Bone marrow (tissue), 2 donors: ENCODE measurements around the gene SNX2.
"Not testable (repeated sequence)": the region's sequence is repeated elsewhere in the genome, so short reads cannot be mapped to it uniquely, and the experiment has no call there.

ENCODE experiments used
- DNase-seq, 2 donors: peaks; one replicate each; lab custom pipeline; 2025; lab: John Stamatoyannopoulos, UW

Gene SNX2

DNA sequence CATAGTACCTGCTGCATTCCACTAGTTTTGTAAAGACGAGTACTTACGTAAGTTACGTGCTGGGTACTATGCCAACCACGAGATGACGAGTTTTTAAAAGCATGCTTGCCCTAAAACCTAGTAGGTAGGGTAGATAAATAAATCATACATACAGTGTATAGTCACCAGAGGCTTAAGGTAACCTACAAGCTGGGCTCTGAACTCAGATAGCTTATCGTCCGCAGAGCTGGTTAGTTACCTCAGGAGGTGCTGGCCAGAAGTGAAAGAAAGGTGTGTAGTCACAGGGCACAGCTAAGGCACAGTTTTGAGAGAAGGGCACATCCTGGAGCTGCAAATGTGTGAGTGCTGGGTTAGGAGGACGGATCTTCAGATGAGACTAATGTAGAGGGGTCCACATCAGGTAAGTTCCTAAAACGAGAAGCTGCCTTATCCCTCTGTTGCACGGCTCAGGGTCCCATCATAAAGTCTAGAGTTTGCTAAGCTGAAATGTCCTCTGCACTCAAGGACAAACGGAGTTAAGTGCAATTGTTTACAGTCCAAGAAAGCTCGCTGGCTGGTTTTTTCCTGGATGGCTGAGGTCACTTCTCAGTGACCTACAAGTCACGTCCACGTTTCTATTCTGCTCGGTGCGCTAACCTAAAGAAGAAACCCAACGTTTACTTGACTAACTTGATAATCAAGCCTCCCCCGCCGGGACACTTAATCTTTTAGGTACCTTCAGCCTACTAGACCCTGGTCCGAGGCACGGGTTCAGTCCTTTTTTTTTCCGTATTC lies 69.4 kb downstream of the SNX2 start:
- no peak for DNase-seq

DNA sequence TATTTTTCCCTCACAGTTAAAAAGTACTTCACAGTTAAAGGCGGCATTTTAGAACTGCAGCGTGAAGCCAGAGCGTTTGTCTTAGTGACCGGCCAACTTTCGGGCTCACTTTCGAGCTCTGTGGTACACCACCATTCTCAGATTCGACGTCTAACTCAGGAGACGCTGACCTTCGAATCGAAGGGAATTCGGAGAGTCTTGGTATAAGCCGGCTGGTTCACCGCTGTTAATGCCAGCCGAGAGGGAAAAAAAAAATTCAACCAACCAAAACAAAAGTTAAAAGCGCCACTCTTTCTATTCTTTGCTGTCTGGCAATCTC lies 70.0 kb downstream of the SNX2 start:
- DNase-seq, result no peak

DNA sequence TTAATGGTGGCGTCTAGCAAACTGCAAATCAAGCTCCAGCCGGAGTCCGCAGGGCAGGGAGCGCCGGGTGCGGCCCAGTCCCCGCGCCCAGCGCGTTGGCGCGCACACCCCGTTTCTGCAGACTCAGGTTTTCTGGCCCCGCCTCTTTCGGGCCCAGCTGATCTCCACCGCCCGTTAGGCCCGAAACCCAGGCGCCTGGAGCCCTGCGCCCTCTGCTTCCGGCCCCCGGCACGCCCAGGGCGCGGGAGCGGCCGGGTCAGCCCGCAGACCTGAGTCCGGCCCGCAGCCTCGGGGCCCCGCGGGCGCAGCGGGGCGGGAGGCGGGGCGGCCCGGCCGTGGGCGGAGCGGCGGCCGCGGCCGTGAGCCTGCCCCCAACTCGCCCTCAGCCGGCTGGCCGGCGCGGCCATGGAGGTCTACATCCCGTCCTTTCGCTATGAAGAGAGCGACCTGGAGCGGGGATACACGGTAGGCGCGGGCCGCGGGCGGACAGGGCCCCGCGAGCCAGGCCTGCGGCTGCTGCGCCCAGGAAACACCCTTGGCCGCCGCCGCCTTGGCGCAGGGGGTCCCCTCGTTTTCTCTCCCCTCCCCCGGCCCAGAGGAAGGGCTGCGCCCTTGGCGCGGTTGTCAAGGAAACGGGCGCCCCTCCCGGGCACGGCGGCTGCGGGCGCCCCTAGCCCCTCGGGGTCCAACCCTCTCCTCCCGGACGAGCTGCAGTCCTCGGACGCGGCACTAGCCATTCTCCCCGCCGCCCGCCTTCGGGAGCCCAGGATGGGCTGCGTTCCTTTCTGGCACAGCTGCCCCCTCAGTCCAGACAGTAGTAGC lies 70.6 kb downstream of the SNX2 start, which contains the start of gene SNX24:
TSS of gene SNX24 (plus strand) at position 385 of the 822 bp plus-strand sequence. CDS start at position 406, 21 bp downstream.
- DNase-seq, result peak in 1 of 2 donors; percentile 66

DNA sequence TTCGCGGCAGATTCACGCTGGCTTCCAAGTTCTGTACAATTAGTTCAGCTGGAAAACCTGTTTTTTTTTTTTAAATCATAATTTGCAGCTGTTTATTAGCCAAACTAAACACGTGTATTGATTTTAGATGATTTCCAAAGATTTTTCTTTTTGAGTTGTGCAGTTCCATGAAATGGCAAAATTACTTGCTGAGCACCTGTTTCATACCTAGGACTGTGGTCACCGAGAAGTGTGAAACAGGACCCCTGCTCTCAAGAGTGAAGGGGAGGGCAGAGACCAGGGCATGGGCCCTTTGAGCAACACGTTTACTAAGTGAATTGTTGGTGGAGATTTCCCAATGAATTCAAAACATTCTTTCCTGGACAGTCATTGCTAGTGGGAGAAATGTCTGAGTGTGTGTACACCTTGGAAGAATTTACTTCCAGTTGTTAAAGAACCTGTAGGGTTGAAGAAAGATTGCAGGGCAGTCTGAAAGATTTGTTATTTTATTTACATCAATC lies 71.2 kb downstream of the SNX2 start:
- DNase-seq, result no peak

DNA sequence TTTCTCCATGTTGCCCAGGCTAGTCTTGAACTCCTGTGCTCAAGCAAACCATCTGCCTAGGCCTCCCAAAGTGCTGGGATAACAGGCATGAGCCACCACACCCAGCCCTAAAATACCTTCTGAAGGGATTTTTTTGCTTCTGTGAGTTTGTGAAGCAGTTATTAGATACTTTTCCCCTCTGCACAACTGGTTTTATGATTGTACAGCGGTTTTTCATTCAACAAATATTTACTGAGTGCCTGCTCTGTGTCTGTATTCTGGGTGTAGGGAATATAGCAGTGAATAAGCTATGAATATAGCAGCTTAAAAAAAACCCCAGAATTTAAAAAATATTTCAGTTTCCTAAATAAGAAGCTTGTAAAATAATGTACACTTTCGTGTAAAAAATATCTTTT lies 72.8 kb downstream of the SNX2 start:
- DNase-seq, result no peak

DNA sequence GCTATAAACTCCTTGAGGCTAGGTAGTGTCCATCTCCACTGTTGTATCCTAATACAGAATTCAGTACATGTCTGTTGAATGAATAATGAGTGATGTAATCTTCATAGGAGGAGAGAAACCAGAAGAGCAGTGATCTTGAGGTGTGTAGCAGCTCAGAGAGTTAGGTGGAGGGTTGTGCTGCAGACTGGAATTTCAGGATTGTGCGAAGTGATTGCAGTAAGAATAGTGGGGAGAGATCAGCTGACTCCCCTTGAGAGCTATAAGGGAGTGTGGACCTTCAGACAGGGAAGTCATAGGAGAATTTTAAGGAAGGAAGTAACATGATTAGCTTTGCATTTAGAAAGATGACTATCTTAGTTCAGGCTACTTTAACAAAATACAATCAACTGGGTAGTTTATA lies 74.9 kb downstream of the SNX2 start:
- DNase-seq, result no peak

DNA sequence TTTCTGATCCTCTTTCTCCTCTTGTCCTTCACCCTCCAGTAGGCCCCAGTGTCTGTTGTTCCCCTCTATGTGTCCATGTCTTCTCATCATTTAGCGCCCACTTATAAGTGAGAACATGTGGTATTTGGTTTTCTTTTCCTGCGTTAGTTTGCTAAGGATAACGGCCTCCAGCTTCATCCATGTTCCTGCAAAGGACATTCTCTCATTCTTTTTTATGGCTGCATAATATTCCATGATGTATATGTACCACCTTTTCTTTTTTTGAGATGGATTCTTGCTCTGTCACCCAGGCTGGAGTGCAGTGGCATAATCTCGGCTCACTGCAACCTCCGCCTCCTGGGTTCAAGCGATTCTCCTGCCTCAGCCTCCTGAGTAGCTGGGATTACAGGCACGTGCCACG lies 82.7 kb downstream of the SNX2 start:
- not testable (repeated sequence) for DNase-seq

DNA sequence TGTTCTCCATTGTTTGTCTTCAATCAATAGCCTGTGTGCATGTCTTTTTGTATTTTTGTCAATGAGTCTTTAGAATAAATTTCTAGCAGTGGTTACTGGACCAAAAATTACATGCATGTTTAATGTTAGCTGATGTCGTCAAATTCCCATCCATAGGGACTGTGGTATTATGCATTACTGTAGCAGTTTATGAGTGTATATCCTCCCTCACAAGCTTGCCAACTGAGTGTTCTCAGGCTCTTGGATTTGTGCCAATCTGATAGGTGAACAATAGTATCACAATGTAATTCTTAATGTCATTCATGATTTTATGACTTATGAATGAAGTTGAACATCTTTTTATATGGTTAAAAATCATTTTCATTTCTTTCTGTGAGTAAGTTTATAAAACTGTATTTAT lies 83.6 kb downstream of the SNX2 start:
- no peak for DNase-seq

DNA sequence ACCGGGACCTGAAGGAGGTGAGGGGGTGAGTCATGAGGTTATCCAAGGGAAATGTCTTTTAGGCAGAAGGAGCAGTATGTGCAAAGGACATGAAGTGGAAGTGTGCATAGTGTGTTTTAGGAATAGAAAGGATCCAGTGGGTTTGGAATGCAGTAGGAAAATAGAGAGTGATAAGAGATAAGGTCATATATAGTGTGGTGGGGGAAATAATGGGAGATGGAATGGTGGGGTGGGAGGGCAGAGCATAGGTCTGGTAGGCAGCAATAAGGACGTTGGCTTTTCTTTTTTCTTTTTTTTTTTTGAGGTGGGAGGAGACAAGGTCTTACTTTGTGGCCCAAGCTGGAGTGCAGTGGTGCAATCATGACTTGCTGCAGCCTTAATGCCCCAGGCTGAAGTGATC lies 88.4 kb downstream of the SNX2 start:
- no peak for DNase-seq

DNA sequence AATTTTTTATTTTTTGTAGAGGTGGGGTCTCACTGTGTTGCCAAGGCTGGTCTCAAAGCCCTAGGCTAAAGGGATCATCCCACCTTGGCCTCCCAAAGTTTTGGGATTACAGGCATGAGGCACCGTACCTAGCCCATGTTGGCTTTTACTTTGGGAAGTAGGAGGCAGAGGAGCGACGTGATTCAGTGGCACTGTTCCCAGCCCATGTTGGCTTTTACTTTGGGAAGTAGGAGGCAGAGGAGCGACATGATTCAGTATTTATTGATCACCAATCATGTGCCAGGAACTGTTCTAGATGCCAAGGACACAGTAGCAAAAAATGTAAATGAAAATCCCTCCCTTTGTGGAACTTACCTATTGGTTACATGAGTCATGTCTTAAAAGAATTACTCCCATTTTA lies 88.8 kb downstream of the SNX2 start:
- DNase-seq, result no peak

DNA sequence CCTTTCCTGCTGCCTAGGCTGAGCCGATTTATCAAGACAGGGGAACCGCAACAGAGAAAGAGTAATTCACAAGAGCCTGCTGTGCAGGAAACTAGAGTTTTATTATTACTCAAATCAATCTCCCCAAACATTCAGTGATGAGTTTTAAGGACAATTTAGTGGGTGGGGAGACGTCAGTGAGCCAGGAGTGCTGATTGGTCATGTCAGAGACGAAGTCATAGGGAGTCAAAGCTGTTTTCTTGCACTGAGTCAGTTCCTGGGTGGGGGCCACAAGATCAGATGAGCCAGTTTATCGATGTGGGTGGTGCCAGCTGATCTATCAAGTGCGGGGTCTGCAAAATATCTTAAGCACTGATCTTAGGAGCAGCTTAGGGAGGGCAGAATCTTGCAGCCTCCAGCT lies 89.5 kb downstream of the SNX2 start:
- no peak for DNase-seq

DNA sequence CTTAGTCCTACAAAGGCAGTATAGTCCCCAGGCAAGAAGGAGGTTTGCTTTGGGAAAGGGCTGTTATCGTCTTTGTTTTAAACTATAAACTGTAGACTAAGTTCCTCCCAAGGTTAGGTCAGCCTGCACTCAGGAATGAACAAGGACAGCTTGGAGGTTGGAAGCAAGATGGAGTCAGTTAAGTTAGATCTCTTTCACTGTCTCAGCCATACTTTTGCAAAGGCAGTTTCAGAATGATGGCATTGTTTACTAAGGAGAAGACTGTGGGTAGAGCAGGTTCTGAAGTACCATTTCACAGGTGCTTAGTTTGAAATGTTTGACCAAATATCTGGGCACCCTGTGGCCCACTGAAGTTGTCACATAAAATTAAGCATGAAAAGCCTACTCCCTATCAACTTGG lies 90.0 kb downstream of the SNX2 start:
- DNase-seq, result no peak

DNA sequence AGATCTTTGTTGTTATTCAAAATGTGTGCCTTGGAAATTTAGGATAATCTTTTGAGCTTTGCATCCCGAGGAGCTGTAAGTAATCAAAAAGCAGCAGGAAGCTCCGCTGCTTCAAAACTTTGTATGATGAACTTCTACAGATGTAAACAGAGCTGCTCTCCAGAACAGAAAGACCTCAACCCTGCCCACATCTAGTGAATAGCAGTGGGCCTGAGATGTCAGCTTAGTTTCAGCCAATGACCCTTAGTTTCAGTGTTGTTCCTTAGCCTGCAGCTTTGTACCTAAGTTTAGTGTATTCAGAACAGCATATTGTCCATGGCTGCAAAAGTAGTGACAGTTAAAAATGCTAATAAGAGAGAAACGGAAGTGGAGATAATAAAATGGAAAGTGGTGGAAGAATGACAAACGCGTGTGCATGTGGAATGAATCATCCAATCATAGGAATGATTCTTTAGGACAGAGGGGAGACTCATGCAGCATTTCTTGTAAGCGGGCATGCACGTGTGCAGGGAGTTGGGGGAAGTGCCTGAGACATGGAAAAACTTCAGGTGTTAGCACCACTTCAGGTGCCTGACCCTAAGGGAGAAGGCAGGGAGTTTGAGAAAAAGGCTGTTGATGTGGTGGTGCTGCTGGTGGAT lies 95.5 kb downstream of the SNX2 start:
- no peak for DNase-seq

DNA sequence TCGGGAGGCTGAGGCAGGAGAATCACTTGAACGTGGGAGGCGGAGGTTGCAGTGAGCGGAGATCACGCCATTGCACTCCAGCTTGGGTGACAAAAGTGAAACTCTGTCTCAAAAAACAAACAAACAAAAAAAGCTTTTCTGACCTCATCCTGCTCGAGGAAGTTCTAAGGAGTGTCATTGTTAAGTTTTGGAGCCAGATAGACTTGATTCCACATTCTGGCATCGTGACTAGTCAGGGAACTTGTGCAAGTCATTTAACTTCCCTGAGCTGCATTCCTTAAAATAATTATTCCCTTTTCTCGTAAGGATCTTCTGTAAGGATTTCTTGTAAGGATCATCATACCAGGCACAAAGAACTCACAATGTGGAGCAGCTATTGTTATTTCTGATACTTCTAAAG lies 96.8 kb downstream of the SNX2 start:
- DNase-seq, result no peak

DNA sequence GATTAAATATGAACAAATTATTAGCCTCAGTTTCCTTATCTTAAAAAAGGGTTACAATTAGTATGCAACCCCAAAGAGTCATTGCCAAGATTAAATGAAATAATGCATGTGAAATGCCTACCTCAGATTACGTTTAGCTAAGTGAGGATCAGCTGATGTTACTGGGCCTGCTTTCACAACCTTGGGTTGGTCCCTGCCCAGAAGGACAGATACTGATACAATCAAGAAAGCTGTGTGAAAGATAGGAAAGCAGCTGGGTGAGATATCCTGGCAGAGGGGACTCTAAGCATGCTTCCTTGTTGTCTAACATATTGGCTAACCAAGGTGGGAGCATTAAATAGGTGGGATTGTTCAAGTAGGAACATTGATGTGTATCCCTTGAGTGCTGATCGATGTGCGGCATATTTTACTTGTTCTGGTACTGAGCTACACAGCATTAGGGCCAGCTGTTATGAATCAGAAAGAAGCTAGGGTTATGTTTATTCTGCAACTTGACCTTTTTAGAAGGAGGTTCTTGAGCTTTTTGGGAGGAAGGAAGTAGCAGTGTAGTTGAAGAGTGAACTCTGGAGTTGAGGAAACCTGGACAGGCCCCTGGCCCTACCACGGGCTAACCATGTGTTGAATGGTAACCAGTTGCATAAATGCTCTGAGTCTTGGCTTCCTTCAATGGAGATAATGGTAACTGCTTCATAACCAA lies 99.4 kb downstream of the SNX2 start:
- no peak for DNase-seq

DNA sequence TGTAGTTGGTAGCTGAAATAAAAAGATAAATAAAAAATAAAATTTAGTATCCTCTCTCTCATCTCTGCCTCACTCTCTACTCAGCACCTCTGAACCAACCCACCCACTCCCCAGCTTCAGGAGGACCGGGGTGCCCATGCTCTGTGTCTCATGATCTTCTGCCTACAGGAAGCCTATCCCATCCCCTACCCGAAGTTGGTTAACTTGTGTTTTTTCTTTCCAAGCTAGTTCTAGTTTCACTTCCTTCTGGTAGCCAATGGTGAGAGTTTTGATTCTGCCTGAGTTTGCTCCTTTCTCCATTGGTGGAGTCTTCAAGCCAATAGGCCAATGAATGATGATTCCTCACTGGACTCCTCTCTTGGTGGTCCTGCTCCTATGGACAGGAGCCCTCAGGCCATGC lies 102.6 kb downstream of the SNX2 start:
- no peak for DNase-seq

DNA sequence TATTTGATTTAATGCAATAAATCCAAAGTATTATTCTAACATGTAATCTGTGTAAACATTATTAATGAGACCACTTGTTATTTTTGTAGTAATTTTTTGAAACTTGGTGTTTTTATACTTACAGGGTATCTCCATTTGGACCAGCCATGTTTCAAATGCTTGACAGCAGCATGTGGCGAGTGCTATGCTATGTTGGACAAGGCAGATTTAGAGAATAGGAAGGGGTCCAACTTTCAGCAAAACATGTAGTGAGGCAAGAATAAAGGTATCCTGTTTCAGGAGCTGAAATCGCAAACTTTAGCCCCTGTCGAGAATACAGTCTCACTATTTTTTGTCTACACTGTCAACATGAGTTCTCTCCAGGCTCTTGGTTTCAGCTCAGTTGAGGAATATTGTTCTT lies 104.2 kb downstream of the SNX2 start:
- no peak for DNase-seq
